Anterior cingulate cortex (tissue), 58 donors: Measurements from ENCODE around the gene CCNG2.
"Not testable (repeated sequence)": the region's sequence is repeated elsewhere in the genome, so short reads cannot be mapped to it uniquely, and the experiment has no call there.

Experiments used
- DNase-seq, 58 donors: peaks; one replicate each; lab custom pipeline; 2025; lab: John Stamatoyannopoulos, UW

Gene CCNG2

GRCh38 chr4:77156912-77157858 lies at the start of gene CCNG2:
Gene CCNG2, plus strand, starts transcription at chr4:77157207. Its CDS starts 1,326 bp downstream, at chr4:77158533.
- peak in 56 of 58 donors; percentile 64 to 98 (median 89) for DNase-seq

GRCh38 chr4:77110730-77111129 lies 46.3 kb upstream of the CCNG2 start:
- no peak for DNase-seq

- DNase-seq = no peak
Measured at GRCh38 chr4:77113069-77113468, 43.9 kb upstream of the CCNG2 start.

- DNase-seq = no peak
Measured at GRCh38 chr4:77117721-77118120, 39.3 kb upstream of the CCNG2 start.

GRCh38 chr4:77120886-77121508 lies 36.0 kb upstream of the CCNG2 start:
- DNase-seq = no peak

GRCh38 chr4:77121736-77122240 lies 35.2 kb upstream of the CCNG2 start:
- DNase-seq = no peak

GRCh38 chr4:77122656-77123055 lies 34.4 kb upstream of the CCNG2 start:
- no peak for DNase-seq

GRCh38 chr4:77123411-77123810 lies 33.6 kb upstream of the CCNG2 start:
- DNase-seq = no peak

- DNase-seq = no peak
Measured at GRCh38 chr4:77124576-77124975, 32.4 kb upstream of the CCNG2 start.

GRCh38 chr4:77125961-77126360 lies 31.0 kb upstream of the CCNG2 start:
- DNase-seq = no peak

- no peak for DNase-seq
Measured at GRCh38 chr4:77126809-77127208, 30.2 kb upstream of the CCNG2 start.

GRCh38 chr4:77127215-77127614 lies 29.8 kb upstream of the CCNG2 start:
- DNase-seq = no peak

- DNase-seq = peak in 1 of 58 donors; percentile 4
Measured at GRCh38 chr4:77127837-77128621, 29.0 kb upstream of the CCNG2 start.

GRCh38 chr4:77132652-77133312 lies 24.2 kb upstream of the CCNG2 start:
- DNase-seq = no peak

GRCh38 chr4:77137448-77137847 lies 19.6 kb upstream of the CCNG2 start:
- DNase-seq = not testable (repeated sequence)

- no peak for DNase-seq
Measured at GRCh38 chr4:77141964-77142645, 14.9 kb upstream of the CCNG2 start.

- DNase-seq = no peak
Measured at GRCh38 chr4:77142646-77143028, 14.4 kb upstream of the CCNG2 start.

- no peak for DNase-seq
Measured at GRCh38 chr4:77143091-77143490, 13.9 kb upstream of the CCNG2 start.

GRCh38 chr4:77145842-77146185 lies 11.2 kb upstream of the CCNG2 start:
- no peak for DNase-seq
